Astrocyte (in vitro differentiated cells and primary cell): ENCODE measurements around the gene ACTN4.

ENCODE experiments used
- CTCF ChIP-seq: IDR thresholded peaks from 2 replicates; pipeline ENCODE4 v1.5.1; 2011; ENCODE audit warnings: low read depth, mild to moderate bottlenecking, inconsistent platforms, low read length, moderate library complexity; ENCODE audit not compliant: insufficient read depth
- EZH2 ChIP-seq: IDR thresholded peaks from 2 replicates; pipeline ENCODE4 v1.6.1; 2012; ENCODE audit warnings: mild to moderate bottlenecking, low read length, inconsistent platforms; ENCODE audit not compliant: insufficient read depth

GRCh38 chr19:38676878-38677646 lies 29.6 kb downstream of the ACTN4 start:
- TF ChIP-seq CTCF (no peak), EZH2 (no peak)
